GM23338 (cell line): Measurements from ENCODE around the gene CFAP92. TPM values are rescaled to one million over a fixed set of nuclear protein-coding genes. Genes with fewer than 3 reads are reported as not detected.

Experiments
- ATAC-seq: fragments of 200-7000 bp; cut with Tn5 transposase; 3 replicates; pipeline ENCODE4 v1.9.1; 2020
- DNase-seq: peaks from one replicate; pipeline ENCODE4 v3.0.0-alpha.2; 2015; ENCODE audit warnings: low spot score
- H2AFZ ChIP-seq: fragments of 200-600 bp; sonication (generic); 2 replicates; pipeline ENCODE4 v1.8.0; 2016; ENCODE audit warnings: antibody characterized with exemption, mild to moderate bottlenecking, moderate library complexity
- H3F3A ChIP-seq: fragments of 200-600 bp; sonication (generic); replicated peaks from 2 replicates; pipeline ENCODE4 v1.8.0; 2017; ENCODE audit warnings: antibody characterized with exemption, mixed run types, low read depth
- H3K27ac ChIP-seq: fragments of 200-600 bp; sonication (generic); 2 replicates; pipeline ENCODE4 v1.6.1; 2016; ENCODE audit warnings: low read depth
- H3K27me3 ChIP-seq: fragments of 200-600 bp; sonication (generic); 2 replicates; pipeline ENCODE4 v1.8.0; 2016; ENCODE audit warnings: mild to moderate bottlenecking, mixed run types, moderate library complexity; ENCODE audit not compliant: insufficient read depth
- H3K36me3 ChIP-seq: fragments of 200-600 bp; sonication (generic); 2 replicates; pipeline ENCODE4 v1.8.0; 2016; ENCODE audit warnings: mild to moderate bottlenecking; ENCODE audit not compliant: insufficient read depth
- H3K4me1 ChIP-seq: fragments of 200-600 bp; sonication (generic); 2 replicates; pipeline ENCODE4 v1.8.0; 2016; ENCODE audit warnings: mild to moderate bottlenecking, moderate library complexity; ENCODE audit not compliant: insufficient read depth
- H3K4me2 ChIP-seq: fragments of 200-600 bp; sonication (generic); 2 replicates; pipeline ENCODE4 v1.7.1; 2017; ENCODE audit warnings: mixed run types
- H3K4me3 ChIP-seq: fragments of 200-600 bp; sonication (generic); 2 replicates; pipeline ENCODE4 v1.6.1; 2016; ENCODE audit warnings: mixed run types
- H3K79me2 ChIP-seq: fragments of 200-600 bp; sonication (generic); replicated peaks from 2 replicates; pipeline ENCODE4 v1.8.0; 2017; ENCODE audit warnings: mild to moderate bottlenecking; ENCODE audit not compliant: insufficient read depth
- H3K9me2 ChIP-seq: fragments of 200-600 bp; sonication (generic); 2 replicates; pipeline ENCODE4 v1.8.0; 2017; ENCODE audit not compliant: insufficient read depth
- H4K20me1 ChIP-seq: fragments of 200-600 bp; sonication (generic); replicated peaks from 2 replicates; pipeline ENCODE4 v1.8.0; 2017; ENCODE audit warnings: mild to moderate bottlenecking; ENCODE audit not compliant: insufficient read depth
- H3K27ac Mint-ChIP-seq: 2 replicates; pipeline ENCODE4 v1.8.0; 2020; ENCODE audit warnings: inconsistent platforms, mild to moderate bottlenecking, moderate library complexity, mixed read lengths
- H3K27me3 Mint-ChIP-seq: 3 replicates; pipeline ENCODE4 v1.8.0; 2022; ENCODE audit warnings: low read depth, mild to moderate bottlenecking, moderate library complexity, mixed read lengths, inconsistent platforms; ENCODE audit not compliant: insufficient read depth, poor library complexity
- H3K36me3 Mint-ChIP-seq: 3 replicates; pipeline ENCODE4 v1.8.0; 2021; ENCODE audit warnings: low read depth, mild to moderate bottlenecking, inconsistent platforms, moderate library complexity, mixed read lengths
- H3K4me1 Mint-ChIP-seq: 3 replicates; pipeline ENCODE4 v1.8.0; 2020; ENCODE audit warnings: mild to moderate bottlenecking, inconsistent platforms, mixed read lengths
- H3K4me3 Mint-ChIP-seq: 3 replicates; pipeline ENCODE4 v1.8.0; 2021; ENCODE audit warnings: moderate library complexity, mild to moderate bottlenecking, inconsistent platforms, mixed read lengths
- H3K9me3 Mint-ChIP-seq: 3 replicates; pipeline ENCODE4 v1.8.0; 2020; ENCODE audit warnings: moderate library complexity, mild to moderate bottlenecking, inconsistent platforms, mixed read lengths
- CREB1 ChIP-seq: fragments of 250-450 bp; sonication (Bioruptor Pico); IDR thresholded peaks from 2 replicates; pipeline ENCODE4 v1.5.0; 2020; ENCODE audit warnings: low read depth, mild to moderate bottlenecking, moderate library complexity
- EZH2phosphoT487 ChIP-seq: fragments of 200-600 bp; sonication (generic); IDR thresholded peaks from one replicate; pipeline ENCODE4 v1.8.1; 2018; ENCODE audit warnings: antibody characterized with exemption; ENCODE audit not compliant: unreplicated experiment
- JUNB ChIP-seq: IDR thresholded peaks from one replicate; pipeline ENCODE4 v1.6.1; 2016; ENCODE audit warnings: antibody characterized with exemption; ENCODE audit not compliant: unreplicated experiment
- POLR2AphosphoS5 ChIP-seq: IDR thresholded peaks from 2 replicates; pipeline ENCODE4 v1.6.1; 2016; ENCODE audit warnings: antibody characterized with exemption, low read depth
- REST ChIP-seq: IDR thresholded peaks from one replicate; pipeline ENCODE4 v1.6.1; 2018; ENCODE audit warnings: antibody characterized with exemption; ENCODE audit not compliant: unreplicated experiment
- ZNF114 ChIP-seq: fragments of 250-450 bp; sonication (Bioruptor Pico); IDR thresholded peaks from 2 replicates; pipeline ENCODE4 v1.5.0; 2020; ENCODE audit warnings: mild to moderate bottlenecking, moderate library complexity
- ZNF462 ChIP-seq: fragments of 250-450 bp; sonication (Bioruptor Pico); IDR thresholded peaks from 2 replicates; pipeline ENCODE4 v1.5.0; 2020; ENCODE audit warnings: mild to moderate bottlenecking, moderate library complexity
- polyA plus RNA-seq: library from polyadenylated mRNA; unstranded; fragments of >200 nt; fragmentation: Nextera tagmentation; extraction: Ambion mirVana; gene quantifications from 2 replicates; pipeline ENCODE4 v1.2.1, GENCODE V29; 2016
- total RNA-seq: library from RNA; depleted of rRNA; stranded (reverse); fragments of >200 nt; shearing (Covaris generic); gene quantifications from 2 replicates; pipeline ENCODE4 v1.2.3, GENCODE V29; 2014

The CFAP92 gene
- total and polyA plus RNA-seq, 2 experiments from 2014 or later, result 1.6 to 2.3 TPM

GRCh38 chr3:129007792-129008191 lies 13.9 kb upstream of the CFAP92 start:
- H4K20me1 ChIP-seq, result no peaks in the 10 kb centered on the region; the same call in 1 of the 2 replicates
- peaks cover 57% of the 10 kb centered on the region for H3K27me3 ChIP-seq
- TF ChIP-seq REST (no peak), CREB1 (CRISPR knock-in tag) (no peak), JUNB (no peak), EZH2phosphoT487 (no peak), ZNF462 (CRISPR knock-in tag) (no peak), ZNF114 (CRISPR knock-in tag) (no peak), POLR2AphosphoS5 (no peak)
- ATAC-seq (no peak), DNase-seq (no peak)
- no peaks in the 10 kb centered on the region for H3K79me2 ChIP-seq
- Mint-ChIP-seq H3K27me3 (peaks cover 37% of the 10 kb centered on the region), H3K27ac (no peak overlapping the region), H3K9me3 (peaks cover 4% of the 10 kb centered on the region; the same call in 2 of the 3 replicates), H3K36me3 (peaks cover 3% of the 10 kb centered on the region; the same call in 1 of the 3 replicates), H3K4me3 (no peak overlapping the region), H3K4me1 (peaks cover 10% of the 10 kb centered on the region)
- H3F3A ChIP-seq, result peaks cover under 1% of the 10 kb centered on the region; the same call in 1 of the 2 replicates
- no peak overlapping the region for H3K4me3 ChIP-seq
- no peak overlapping the region for H2AFZ ChIP-seq
- no peaks in the 10 kb centered on the region for H3K36me3 ChIP-seq
- no peak overlapping the region for H3K4me2 ChIP-seq
- no peak overlapping the region for H3K27ac ChIP-seq
- H3K4me1 ChIP-seq, result no peaks in the 10 kb centered on the region
- H3K9me2 ChIP-seq, result no peaks in the 10 kb centered on the region
